ENCODE data around the gene MAP1B. TPM values are rescaled to one million over a fixed set of nuclear protein-coding genes. Genes with fewer than 3 reads are reported as not detected.
A peak's percentile ranks its signal among the peaks of the same experiment; 100 is the strongest.

The MAP1B gene
- total and polyA plus RNA-seq, 2 experiments from 2014 or later: 82.4 to 115 TPM

GRCh38 chr5:72108202-72109061 lies 1.2 kb downstream of the MAP1B start:
- peak overlapping the region; percentile 12 for H2AFZ ChIP-seq
- H3K4me2 ChIP-seq: peak overlapping the region; percentile 91
- H3K4me3 ChIP-seq: peak overlapping the region; percentile 51
- H3K27ac ChIP-seq: peak overlapping the region; percentile 6
- peaks cover 20% of the 10 kb centered on the region for H3K4me1 ChIP-seq (ENCODE audit: insufficient read depth)
- H3K79me2 ChIP-seq: peaks cover 46% of the 10 kb centered on the region
- WGBS (ENCODE audit: low lambda C conversion rate, missing lambda C conversion rate): under 1% methylated on average over 50 of the region's 72 CpGs
- peaks cover 4% of the 10 kb centered on the region for H3K27me3 ChIP-seq
- TF ChIP-seq EZH2phosphoT487 (IDR thresholded peaks at IDR 0.05; ENCODE audit: low read depth, severe bottlenecking, unreplicated experiment): no peak
- TF ChIP-seq EZH2 (IDR thresholded peaks at IDR 0.05; ENCODE audit: borderline replicate concordance): no peak
- TF ChIP-seq, protein P1, sequence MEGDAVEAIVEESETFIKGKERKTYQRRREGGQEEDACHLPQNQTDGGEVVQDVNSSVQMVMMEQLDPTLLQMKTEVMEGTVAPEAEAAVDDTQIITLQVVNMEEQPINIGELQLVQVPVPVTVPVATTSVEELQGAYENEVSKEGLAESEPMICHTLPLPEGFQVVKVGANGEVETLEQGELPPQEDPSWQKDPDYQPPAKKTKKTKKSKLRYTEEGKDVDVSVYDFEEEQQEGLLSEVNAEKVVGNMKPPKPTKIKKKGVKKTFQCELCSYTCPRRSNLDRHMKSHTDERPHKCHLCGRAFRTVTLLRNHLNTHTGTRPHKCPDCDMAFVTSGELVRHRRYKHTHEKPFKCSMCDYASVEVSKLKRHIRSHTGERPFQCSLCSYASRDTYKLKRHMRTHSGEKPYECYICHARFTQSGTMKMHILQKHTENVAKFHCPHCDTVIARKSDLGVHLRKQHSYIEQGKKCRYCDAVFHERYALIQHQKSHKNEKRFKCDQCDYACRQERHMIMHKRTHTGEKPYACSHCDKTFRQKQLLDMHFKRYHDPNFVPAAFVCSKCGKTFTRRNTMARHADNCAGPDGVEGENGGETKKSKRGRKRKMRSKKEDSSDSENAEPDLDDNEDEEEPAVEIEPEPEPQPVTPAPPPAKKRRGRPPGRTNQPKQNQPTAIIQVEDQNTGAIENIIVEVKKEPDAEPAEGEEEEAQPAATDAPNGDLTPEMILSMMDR (IDR thresholded peaks at IDR 0.05; ENCODE audit: poor library complexity): no peak
- no peaks in the 10 kb centered on the region for H3K36me3 ChIP-seq (replicated peaks; ENCODE audit: insufficient read depth, low read depth)
- H3K9me2 ChIP-seq (replicated peaks; ENCODE audit: insufficient read depth): no peaks in the 10 kb centered on the region
- H3K9me3 ChIP-seq (ENCODE audit: low read depth): no peaks in the 10 kb centered on the region
- no peaks in the 10 kb centered on the region for H4K20me1 ChIP-seq (ENCODE audit: insufficient read depth, poor library complexity, severe bottlenecking)
- peak; percentile 80 for DNase-seq (ENCODE audit: low spot score)

- peak overlapping the region; percentile 12 for H2AFZ ChIP-seq
Measured at GRCh38 chr5:72109062-72109411, 1.8 kb downstream of the MAP1B start.

GRCh38 chr5:72109625-72110024 lies 2.4 kb downstream of the MAP1B start:
- Histone ChIP-seq H2AFZ (no peak overlapping the region), H3K9me2 (replicated peaks; ENCODE audit: insufficient read depth) (no peaks in the 10 kb centered on the region), H3K4me1 (ENCODE audit: insufficient read depth) (peaks cover 20% of the 10 kb centered on the region), H3K4me3 (peak overlapping the region; percentile 51), H3K9me3 (ENCODE audit: low read depth) (no peaks in the 10 kb centered on the region), H4K20me1 (ENCODE audit: insufficient read depth, poor library complexity, severe bottlenecking) (no peaks in the 10 kb centered on the region), H3K79me2 (peaks cover 58% of the 10 kb centered on the region), H3K36me3 (replicated peaks; ENCODE audit: insufficient read depth, low read depth) (no peaks in the 10 kb centered on the region), H3K4me2 (peak overlapping the region; percentile 91), H3K27ac (peak overlapping the region; percentile 6), H3K27me3 (peaks cover 4% of the 10 kb centered on the region)
- WGBS (ENCODE audit: low lambda C conversion rate, missing lambda C conversion rate): 64% methylated on average over 10 of the region's 10 CpGs
- TF ChIP-seq, protein P1 (IDR thresholded peaks at IDR 0.05; ENCODE audit: poor library complexity): no peak
- TF ChIP-seq EZH2phosphoT487 (IDR thresholded peaks at IDR 0.05; ENCODE audit: low read depth, severe bottlenecking, unreplicated experiment): no peak
- TF ChIP-seq EZH2 (IDR thresholded peaks at IDR 0.05; ENCODE audit: borderline replicate concordance): no peak
- peak; percentile 18 for DNase-seq (ENCODE audit: low spot score)

More at GRCh38 chr5:72109062-72109411, 1.8 kb downstream of the MAP1B start:
- TF ChIP-seq EZH2phosphoT487 (IDR thresholded peaks at IDR 0.05; ENCODE audit: low read depth, severe bottlenecking, unreplicated experiment) (no peak), EZH2 (IDR thresholded peaks at IDR 0.05; ENCODE audit: borderline replicate concordance) (no peak)
- TF ChIP-seq, protein P1 (IDR thresholded peaks at IDR 0.05; ENCODE audit: poor library complexity): no peak
- WGBS (ENCODE audit: low lambda C conversion rate, missing lambda C conversion rate): 8% methylated on average over 2 of the region's 2 CpGs
- Histone ChIP-seq H3K79me2 (peaks cover 52% of the 10 kb centered on the region), H3K9me3 (ENCODE audit: low read depth) (no peaks in the 10 kb centered on the region), H3K9me2 (replicated peaks; ENCODE audit: insufficient read depth) (no peaks in the 10 kb centered on the region), H3K4me2 (peak overlapping the region; percentile 91), H3K36me3 (replicated peaks; ENCODE audit: insufficient read depth, low read depth) (no peaks in the 10 kb centered on the region), H3K27me3 (peaks cover 4% of the 10 kb centered on the region), H4K20me1 (ENCODE audit: insufficient read depth, poor library complexity, severe bottlenecking) (no peaks in the 10 kb centered on the region), H3K27ac (peak overlapping the region; percentile 6), H3K4me1 (ENCODE audit: insufficient read depth) (peaks cover 20% of the 10 kb centered on the region), H3K4me3 (peak overlapping the region; percentile 51)
- no peak for DNase-seq (ENCODE audit: low spot score)

All from hepatocyte (in vitro differentiated cells).